ENCODE data around the gene PLAGL2.

GRCh38 chr20:32179934-32180333 is 27.6 kb downstream of the PLAGL2 start:
- TF ChIP-seq POLR2A (IDR thresholded peaks at IDR 0.05) (no peak), CTCF (IDR thresholded peaks at IDR 0.05) (no peak)

Measured in breast epithelium (tissue), 3 donors.